GM18951 (cell line): ENCODE measurements around the gene PSTK.

Source experiments
- POLR2A ChIP-seq: IDR thresholded peaks from 4 replicates; pipeline ENCODE4 v1.6.1; 2011; ENCODE audit warnings: mild to moderate bottlenecking; ENCODE audit not compliant: insufficient read length, insufficient read depth; ENCODE audit errors: extremely low read depth
- in situ Hi-C: fragments of 300-500 bp; cut with MboI; formaldehyde crosslinking; loops from one replicate; pipeline ENCODE4 v1.12.0; 2022; ENCODE audit warnings: low sequenced_read_pairs, mixed read lengths, inconsistent platforms; ENCODE audit not compliant: unreplicated experiment

PSTK gene

DNA sequence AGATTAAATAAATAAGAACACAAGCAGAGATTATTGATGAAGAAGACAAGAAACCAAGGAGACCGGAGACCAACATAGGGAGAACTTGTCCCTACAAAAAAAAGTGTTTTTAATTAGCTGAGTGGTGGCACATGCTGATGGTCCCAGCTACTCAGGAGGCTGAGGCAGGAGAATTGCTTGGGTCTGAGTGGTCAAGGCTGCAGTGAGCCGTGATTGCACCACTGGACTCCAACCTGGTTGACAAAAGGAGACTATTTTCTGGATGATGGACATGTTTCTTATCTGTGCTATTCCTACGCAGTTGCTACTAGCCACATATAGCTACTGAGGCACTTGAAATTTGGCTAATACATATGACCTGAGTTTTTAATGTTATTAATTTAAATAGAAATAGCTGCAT, 18.7 kb downstream of the PSTK start:
- TF ChIP-seq POLR2A: no peak
- in situ Hi-C loops: no loop called here

DNA sequence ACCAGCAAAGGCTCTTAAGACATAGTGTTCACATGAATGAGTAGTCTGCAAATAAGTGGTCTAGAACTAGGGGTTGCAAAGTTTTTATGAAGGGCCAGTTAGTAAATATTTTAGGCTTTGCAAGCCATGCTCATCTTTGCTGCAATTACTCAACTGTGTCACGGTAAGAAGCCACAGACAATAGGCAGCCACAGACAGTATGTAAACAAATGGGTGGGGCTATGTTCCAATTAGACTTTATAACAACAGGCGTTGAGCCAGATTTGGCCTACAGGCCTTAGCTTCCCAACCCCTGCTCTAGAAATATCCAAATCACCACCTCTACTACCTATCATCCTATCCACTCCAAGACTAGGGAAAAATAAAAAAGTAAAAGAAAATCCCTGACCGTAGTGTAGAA, 19.1 kb downstream of the PSTK start:
- TF ChIP-seq POLR2A: no peak

DNA sequence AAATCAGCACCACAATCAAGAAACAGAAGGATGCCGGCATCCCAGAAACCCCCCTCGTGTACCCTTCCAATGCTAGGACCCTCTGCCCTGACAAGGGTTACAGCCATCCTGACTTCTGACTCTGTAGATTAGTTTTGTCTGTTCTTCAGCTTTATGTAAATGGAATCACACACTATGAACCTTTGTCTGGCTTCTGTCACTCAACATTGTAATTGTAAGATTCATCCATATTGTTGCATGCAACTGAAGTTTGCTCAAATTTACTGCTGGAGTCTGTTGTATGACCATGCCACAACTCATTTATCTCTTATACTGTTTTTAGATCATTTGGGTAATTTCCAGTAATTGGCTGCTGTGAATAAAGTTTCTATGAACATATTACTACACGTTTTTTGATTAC, 20.0 kb downstream of the PSTK start:
- TF ChIP-seq POLR2A: no peak
- in situ Hi-C loops: no loop called here

More for the DNA sequence above, 19.1 kb downstream of the PSTK start:
- in situ Hi-C loops: no loop called here

DNA sequence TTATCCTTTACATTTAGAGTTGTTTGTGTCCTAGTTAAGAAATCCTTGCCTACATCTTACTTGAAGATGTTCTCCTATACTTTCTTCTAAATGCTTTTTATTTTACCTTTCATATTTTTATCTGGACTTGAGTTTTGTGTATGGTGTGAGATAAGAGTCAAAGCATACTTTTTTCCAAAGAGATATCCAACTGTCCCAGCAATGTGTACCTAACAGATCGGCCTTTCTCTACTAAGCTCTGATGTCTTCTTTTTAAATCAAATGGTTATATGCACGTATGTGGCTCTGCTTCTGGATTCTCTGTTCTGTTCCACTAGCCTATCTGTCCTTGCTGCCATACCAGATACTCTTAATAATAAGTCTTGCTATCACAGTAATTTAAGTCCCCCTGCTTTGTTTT, 21.2 kb downstream of the PSTK start:
- in situ Hi-C loops: no loop called here

DNA sequence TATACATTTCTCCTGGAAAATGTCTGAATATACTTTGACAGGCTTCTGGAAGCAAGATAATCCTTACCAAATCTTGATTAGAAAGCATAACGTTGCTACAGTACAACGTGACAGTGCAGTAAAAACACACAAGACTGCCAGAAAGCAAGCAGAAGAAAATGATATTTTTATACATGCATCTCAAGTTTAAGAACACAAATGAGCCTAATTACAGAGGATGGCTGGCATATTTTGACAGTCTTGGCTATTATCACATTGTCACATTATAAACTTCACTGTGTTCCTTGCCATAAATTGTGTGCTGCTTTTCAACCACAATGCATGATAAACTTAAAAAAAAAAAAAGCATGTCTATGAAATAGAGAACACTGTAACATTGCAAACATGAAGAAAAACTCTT, 24.1 kb downstream of the PSTK start:
- TF ChIP-seq POLR2A: no peak
- in situ Hi-C loops: no loop called here

More for the DNA sequence above, 21.2 kb downstream of the PSTK start:
- TF ChIP-seq POLR2A: no peak

DNA sequence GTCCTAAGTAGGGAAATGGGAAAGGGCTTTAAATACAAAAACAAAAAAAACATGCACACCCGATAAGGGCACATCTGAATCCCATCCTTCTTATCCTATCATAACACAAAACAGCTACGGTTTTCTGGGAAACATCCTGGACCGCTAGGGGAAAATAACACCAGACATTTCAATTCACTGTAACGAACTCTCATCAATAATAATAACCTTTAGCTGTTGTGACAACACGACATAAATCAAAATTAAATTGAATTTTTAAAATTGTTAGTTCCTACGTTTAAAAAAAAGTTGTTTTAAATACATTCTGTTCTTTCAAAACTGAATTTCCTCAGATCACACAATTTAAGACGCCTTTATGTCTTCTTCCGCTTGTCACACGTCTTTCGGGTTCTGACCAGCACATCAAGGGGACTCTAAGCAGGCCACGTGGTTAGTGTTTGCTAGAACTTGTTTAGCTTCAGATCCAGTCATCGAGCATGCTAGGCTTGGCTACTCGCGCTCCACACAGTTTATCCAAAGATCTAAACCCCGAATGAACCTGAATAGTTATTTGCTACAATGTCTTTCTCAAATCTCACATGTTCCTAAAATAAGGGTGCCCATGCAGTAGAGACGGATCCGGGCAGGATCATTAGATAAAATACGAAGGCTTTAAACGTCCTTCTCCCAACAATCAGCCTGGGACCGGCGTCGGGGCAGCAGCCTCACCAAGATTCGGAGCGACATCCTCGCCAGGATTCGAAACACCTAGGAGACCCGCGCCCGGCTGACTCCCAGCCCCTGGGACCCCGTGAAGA, 27.6 kb downstream of the PSTK start:
- TF ChIP-seq POLR2A: no peak
- in situ Hi-C loops: no loop called here

DNA sequence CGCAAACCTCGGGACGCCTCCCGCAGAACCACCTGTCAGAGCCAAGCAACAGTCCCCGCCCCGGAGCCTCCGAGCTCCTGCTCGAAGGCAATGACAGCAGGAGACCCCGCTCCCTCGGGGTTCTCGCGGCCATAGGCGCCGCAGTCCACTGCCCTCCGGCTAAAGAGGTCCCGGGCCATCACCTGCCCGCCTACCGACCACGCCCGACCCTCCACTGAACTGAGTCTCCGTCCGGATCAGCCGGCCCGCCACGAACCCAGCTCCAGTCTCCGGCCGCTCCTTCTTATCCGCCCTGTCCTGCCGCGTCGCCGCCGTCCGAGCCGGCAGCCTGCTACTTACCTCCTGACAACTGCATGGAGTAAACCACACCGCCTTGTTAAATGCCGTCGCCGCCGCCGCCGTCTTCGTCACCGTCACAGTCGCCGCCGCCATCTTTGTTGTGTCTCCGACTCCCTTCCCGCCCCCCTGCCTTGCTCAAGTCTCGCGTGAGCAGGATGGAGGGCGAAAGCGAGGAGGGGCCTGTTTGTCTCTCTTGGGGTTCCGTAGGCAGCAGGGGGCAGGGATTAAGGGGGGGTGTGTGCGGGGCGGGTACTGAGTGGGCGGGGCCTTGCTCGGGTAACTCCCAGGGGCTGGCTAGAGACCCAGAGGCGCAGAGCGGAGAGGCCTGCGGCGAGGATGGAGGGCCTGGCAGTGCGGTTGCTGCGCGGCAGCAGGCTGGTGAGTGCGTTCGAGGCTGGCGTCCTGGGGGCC, 28.3 kb downstream of the PSTK start, which contains the start of the genes ACADSB and IKZF5:
Gene ACADSB (plus strand): TSS at position 652 of the 750 bp plus-strand sequence. CDS start 24 bp downstream, at position 676.
Gene IKZF5 (minus strand): TSS at position 441 of the 750 bp plus-strand sequence. CDS start 10,170 bp downstream, outside the sequence.
- in situ Hi-C loops: no loop called here
- peak; percentile 97 for TF ChIP-seq POLR2A

DNA sequence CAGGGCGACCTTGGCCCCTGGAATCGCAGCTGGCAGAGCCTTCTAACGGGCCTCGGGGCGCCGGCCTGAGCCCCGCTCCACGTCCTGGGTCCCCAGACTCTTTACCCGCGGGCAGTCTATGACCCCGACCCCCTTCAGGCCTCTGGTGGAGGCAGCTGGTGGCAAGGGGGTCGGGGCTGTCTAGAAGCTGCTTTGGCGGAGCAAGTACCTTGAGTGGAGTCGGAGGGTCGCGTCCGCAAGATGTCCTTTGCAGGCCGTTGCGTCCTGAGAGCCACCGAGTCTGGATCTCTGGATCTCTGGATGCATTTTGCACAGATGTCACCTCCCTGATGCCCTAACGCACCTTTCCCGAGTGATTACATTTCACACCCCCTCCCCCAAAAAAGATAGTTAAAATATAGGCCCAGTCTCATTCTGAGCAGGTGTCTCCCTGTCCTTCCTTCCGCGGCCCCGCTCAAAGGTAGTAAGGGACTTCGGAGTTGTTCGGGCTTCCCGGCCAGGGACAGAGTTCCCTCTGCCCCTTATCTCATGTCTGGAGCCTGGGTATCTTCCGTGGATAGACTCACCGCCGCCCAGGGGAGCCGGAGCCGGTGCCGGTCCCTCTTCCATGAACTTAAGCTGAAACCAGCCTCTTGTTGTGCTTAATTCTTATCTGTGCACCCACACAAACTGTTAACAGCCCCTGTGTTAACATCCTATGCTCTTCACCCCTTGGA, 29.1 kb downstream of the PSTK start:
- in situ Hi-C loops: no loop called here
- no peak for TF ChIP-seq POLR2A

DNA sequence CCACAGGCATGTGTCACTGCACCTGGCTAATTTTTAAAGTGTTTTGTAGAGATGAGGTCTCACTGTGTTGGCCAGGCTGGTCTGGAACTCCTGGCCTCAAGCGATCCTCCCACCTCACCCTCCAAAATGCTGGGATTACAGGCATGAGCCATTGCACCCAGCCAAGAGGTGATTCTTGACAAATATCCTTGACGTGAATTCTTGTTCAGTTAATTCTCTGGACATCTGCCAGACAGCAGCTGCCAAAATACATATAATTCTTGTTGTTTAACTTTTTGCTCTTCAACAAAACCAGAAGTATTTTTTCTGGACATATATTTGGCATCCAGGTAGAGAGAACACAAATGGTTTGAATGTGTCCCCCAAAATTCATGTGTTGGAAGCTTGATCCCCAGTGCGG, 31.8 kb downstream of the PSTK start:
- in situ Hi-C loops: no loop called here

DNA sequence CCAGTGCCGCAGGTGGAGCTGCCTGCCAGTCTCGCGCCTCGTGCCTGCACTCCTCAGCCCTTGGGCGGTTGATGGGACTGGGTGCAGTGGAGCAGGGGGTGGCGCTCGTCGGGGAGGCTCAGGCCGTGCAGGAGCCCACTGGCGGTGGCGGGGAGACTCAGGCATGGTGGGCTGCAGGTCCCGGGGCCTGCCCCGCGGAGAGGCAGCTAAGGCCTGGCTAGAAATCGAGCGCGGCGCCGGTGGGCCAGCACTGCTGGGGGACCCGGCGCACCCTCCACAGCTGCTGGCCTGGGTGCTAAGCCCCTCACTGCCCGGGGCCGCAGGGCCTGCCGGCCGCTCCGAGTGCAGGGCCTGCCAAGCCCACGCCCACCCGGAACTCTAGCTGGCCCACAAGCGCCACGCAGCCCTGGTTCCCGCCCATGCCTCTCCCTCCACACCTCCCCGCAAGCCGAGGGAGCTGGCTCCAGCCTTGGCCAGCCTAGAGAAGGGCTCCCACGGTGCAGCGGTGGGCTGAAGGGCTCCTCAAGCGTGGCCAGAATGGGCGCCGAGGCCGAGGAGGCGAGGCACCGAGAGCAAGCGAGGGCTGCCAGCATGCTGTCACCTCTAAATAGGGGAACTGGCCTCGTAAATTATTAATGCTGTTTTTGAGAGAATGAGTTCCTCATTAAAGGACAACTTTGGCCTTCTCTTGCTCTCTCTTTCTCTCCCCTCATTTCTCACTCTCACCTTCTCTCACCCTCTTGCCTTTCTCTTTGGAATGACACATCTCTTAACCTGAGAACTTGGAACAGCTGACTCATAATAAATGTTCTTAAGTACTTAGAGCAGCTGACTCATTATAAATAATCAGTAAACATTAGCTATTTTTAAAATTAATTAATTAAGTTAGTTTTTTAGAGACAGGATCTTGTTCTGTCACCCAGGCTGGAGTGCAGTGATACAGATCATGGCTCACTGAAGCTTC, 33.5 kb downstream of the PSTK start:
- TF ChIP-seq POLR2A: no peak
- in situ Hi-C loops: no loop called here

More for the DNA sequence above, 31.8 kb downstream of the PSTK start:
- no peak for TF ChIP-seq POLR2A

DNA sequence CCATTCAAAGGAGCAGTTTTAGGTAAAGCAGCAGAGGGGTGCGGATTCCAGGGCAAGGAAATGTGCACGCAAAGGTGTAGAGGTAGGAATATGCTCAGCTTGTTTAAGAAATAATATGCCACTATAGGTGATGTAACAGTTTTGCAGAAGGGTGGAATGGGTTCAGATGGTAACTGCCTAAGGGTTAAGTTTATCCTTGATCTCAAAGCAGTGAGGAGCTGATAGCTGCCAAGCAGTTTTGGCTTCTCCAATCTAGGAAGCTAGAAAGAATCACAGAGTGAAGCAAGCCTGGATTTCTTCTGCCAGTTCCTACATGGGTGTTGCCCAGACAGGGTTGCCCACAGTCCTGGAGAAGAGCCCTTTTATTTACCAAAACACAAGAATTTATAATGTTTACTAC, 34.6 kb downstream of the PSTK start:
- TF ChIP-seq POLR2A: no peak
- in situ Hi-C loops: no loop called here

DNA sequence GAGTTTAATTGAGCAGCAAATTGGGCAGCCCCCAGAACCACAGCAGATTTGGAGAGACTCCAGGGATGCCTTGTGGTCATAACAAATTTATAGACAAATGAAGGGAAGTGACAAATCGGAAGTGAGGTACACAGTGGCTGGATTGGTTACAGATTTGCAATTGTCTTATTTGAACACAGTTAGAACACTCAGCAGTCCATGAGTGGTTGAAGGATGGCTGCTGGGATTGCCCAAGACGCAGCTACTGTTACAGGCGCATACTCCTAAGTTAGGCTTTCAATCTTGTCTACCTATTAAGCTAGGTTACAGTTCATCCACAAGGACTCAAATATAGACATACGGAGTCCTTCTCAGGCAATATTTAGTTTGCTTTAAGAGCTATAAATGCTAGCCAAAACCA, 36.0 kb downstream of the PSTK start:
- in situ Hi-C loops: no loop called here
- no peak for TF ChIP-seq POLR2A
